WTC11 (cell line): ENCODE results near the gene BATF.

ENCODE experiments used
- GTF2I ChIP-seq: fragments of 250-450 bp; sonication (Bioruptor Pico); conservative IDR thresholded peaks from 2 replicates; pipeline ENCODE4 v1.4.0; 2021; ENCODE audit warnings: mild to moderate bottlenecking
- NFE2L1 ChIP-seq: sonication (generic); formaldehyde crosslinking; IDR thresholded peaks from 2 replicates; pipeline ENCODE4 v1.8.1; 2023; ENCODE audit warnings: missing genetic modification reagents
- NR3C1 ChIP-seq: sonication (generic); formaldehyde crosslinking; conservative IDR thresholded peaks from 2 replicates; pipeline ENCODE4 v1.8.1; 2023; ENCODE audit warnings: low read depth, mild to moderate bottlenecking, missing genetic modification reagents
- RORB ChIP-seq: fragments of 250-450 bp; sonication (Bioruptor Pico); IDR thresholded peaks from 2 replicates; pipeline ENCODE4 v1.9.0; 2021; ENCODE audit warnings: mild to moderate bottlenecking
- SOX15 ChIP-seq: fragments of 250-450 bp; sonication (Bioruptor Pico); IDR thresholded peaks from 2 replicates; pipeline ENCODE4 v1.9.0; 2021; ENCODE audit warnings: mild to moderate bottlenecking
- TEAD4 ChIP-seq: sonication (generic); formaldehyde crosslinking; IDR thresholded peaks from 2 replicates; pipeline ENCODE4 v1.8.0; 2022; ENCODE audit warnings: mild to moderate bottlenecking, missing genetic modification reagents
- ZNF121 ChIP-seq: sonication (generic); formaldehyde crosslinking; IDR thresholded peaks from 2 replicates; pipeline ENCODE4 v1.8.0; 2023; ENCODE audit warnings: missing genetic modification reagents
- TF ChIP-seq, protein P1 (sequence below): fragments of 200-600 bp; IDR thresholded peaks from 2 replicates; pipeline ENCODE4 v1.8.0; 2022; ENCODE audit warnings: antibody characterized with exemption

- no peak for TF ChIP-seq TEAD4 (CRISPR knock-in tag)
- TF ChIP-seq, protein P1, sequence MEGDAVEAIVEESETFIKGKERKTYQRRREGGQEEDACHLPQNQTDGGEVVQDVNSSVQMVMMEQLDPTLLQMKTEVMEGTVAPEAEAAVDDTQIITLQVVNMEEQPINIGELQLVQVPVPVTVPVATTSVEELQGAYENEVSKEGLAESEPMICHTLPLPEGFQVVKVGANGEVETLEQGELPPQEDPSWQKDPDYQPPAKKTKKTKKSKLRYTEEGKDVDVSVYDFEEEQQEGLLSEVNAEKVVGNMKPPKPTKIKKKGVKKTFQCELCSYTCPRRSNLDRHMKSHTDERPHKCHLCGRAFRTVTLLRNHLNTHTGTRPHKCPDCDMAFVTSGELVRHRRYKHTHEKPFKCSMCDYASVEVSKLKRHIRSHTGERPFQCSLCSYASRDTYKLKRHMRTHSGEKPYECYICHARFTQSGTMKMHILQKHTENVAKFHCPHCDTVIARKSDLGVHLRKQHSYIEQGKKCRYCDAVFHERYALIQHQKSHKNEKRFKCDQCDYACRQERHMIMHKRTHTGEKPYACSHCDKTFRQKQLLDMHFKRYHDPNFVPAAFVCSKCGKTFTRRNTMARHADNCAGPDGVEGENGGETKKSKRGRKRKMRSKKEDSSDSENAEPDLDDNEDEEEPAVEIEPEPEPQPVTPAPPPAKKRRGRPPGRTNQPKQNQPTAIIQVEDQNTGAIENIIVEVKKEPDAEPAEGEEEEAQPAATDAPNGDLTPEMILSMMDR: no peak
- TF ChIP-seq SOX15: no peak
- no peak for TF ChIP-seq RORB
- no peak for TF ChIP-seq ZNF121 (CRISPR knock-in tag)
- no peak for TF ChIP-seq NR3C1 (CRISPR knock-in tag)
- TF ChIP-seq GTF2I (CRISPR knock-in tag): no peak
- TF ChIP-seq NFE2L1 (CRISPR knock-in tag): no peak
These were observed 21.5 kb downstream of the BATF start for GRCh38 chr14:75543786-75544185.
